K562 (cell line): Measurements from ENCODE around the gene VIPR2. TPM values are rescaled to one million over a fixed set of nuclear protein-coding genes. Genes with fewer than 3 reads are reported as not detected.

Source experiments
- ATAC-seq: fragments of 200-7000 bp; cut with Tn5 transposase; 3 replicates; pipeline ENCODE4 v1.9.1; 2020; ENCODE audit warnings: moderate library complexity
- BruUV-seq: library from RNA; stranded (reverse); fragments of 400-500 nt; replicated peaks from 2 replicates; lab custom pipeline; 2021; lab: Mats Ljungman, UMichigan
- CTCF ChIA-PET: fragments of 300-600 bp; formaldehyde crosslinking; extraction: SDS; loops from one replicate; lab custom pipeline; 2021; ENCODE audit warnings: low intra/inter-chr PET ratio; lab: Yijun Ruan, JAX
- POLR2A ChIA-PET: fragments of 300-600, 350-650 bp; sonication (Branson Sonifier 250); formaldehyde crosslinking; extraction: SDS; loops from one replicate; lab custom pipeline; 2021; ENCODE audit warnings: antibody characterized with exemption, inconsistent platforms; lab: Yijun Ruan, JAX
- DNase-seq, 4 experiments: peaks; one replicate each; pipeline versions ENCODE4 v3.0.0 to v3.0.0-alpha.2; 2011 to 2018; ENCODE audit warnings: low spot score in 3 of 4, mixed read lengths in 3 of 4; ENCODE audit errors: extremely low read depth in 1 of 4
- FAIRE-seq: peaks from 2 replicates; lab custom pipeline; 2011; peaks lifted over from hg19 to GRCh38; lab: Jason Lieb, UNC
- H2AFZ ChIP-seq: 2 replicates; pipeline ENCODE4 v1.6.0; 2011; ENCODE audit warnings: low read depth, low read length, control low read depth, inconsistent platforms
- H3K27ac ChIP-seq: fragments of 200-600 bp; 3 replicates; pipeline ENCODE4 v1.8.0; 2011; ENCODE audit warnings: low read depth, mild to moderate bottlenecking, control low read depth, inconsistent platforms, low read length, moderate library complexity, mixed read lengths; ENCODE audit errors: extremely low read depth
- H3K27me3 ChIP-seq, 2 experiments: fragments of 300-600 bp in 1 of 2; 2 replicates in 1 of 2; 3 replicates in 1 of 2; pipeline versions ENCODE4 v1.6.0 to v1.8.0; 2011; ENCODE audit warnings: inconsistent platforms in 2 of 2, low read length in 2 of 2, mild to moderate bottlenecking in 1 of 2, mixed read lengths in 1 of 2, moderate library complexity in 1 of 2; ENCODE audit not compliant: control insufficient read depth in 2 of 2, insufficient read depth in 2 of 2
- H3K36me3 ChIP-seq: fragments of 300-600 bp; 3 replicates; pipeline ENCODE4 v1.8.0; 2011; ENCODE audit warnings: mild to moderate bottlenecking, low read length, inconsistent platforms; ENCODE audit not compliant: control insufficient read depth, insufficient read depth
- H3K4me1 ChIP-seq, 2 experiments: fragments of 200-600 bp in 1 of 2; replicated peaks in 1 of 2; 2 replicates in 1 of 2; 3 replicates in 1 of 2; pipeline versions ENCODE4 v1.5.1 to v1.8.0; 2011; ENCODE audit warnings: inconsistent platforms in 2 of 2, low read length in 2 of 2, mild to moderate bottlenecking in 1 of 2, mixed read lengths in 1 of 2, moderate library complexity in 1 of 2; ENCODE audit not compliant: control insufficient read depth in 2 of 2, insufficient read depth in 2 of 2
- H3K4me2 ChIP-seq: 2 replicates; pipeline ENCODE4 v1.6.1; 2011; ENCODE audit warnings: low read length, control low read depth, inconsistent platforms, mixed read lengths; ENCODE audit not compliant: insufficient read depth
- H3K4me3 ChIP-seq: fragments of 200-600 bp; sonication (generic), shearing (Covaris generic); 2 replicates; pipeline ENCODE4 v1.5.1; 2016; ENCODE audit warnings: control low read depth, inconsistent platforms
- H3K79me2 ChIP-seq: fragments of 200-600 bp; 3 replicates; pipeline ENCODE4 v1.8.0; 2011; ENCODE audit warnings: low read length, inconsistent platforms; ENCODE audit not compliant: control insufficient read depth, insufficient read depth
- H3K9ac ChIP-seq, 2 experiments: 2 replicates each; pipeline versions ENCODE4 v1.6.0 to v1.6.1; 2011; ENCODE audit warnings: low read depth in 2 of 2, low read length in 2 of 2, control low read depth in 1 of 2, inconsistent platforms in 1 of 2, mild to moderate bottlenecking in 1 of 2, mixed read lengths in 1 of 2; ENCODE audit not compliant: insufficient read depth in 1 of 2
- H3K9me1 ChIP-seq: one replicate; pipeline ENCODE4 v1.6.0; 2011; ENCODE audit warnings: inconsistent platforms, mild to moderate bottlenecking, low read length, moderate library complexity; ENCODE audit not compliant: control insufficient read depth, insufficient read depth
- H3K9me3 ChIP-seq: replicated peaks from 2 replicates; pipeline ENCODE4 v1.5.1; 2011; ENCODE audit warnings: low read depth, low read length, inconsistent platforms; ENCODE audit not compliant: control insufficient read depth, insufficient read depth
- H4K20me1 ChIP-seq: replicated peaks from 2 replicates; pipeline ENCODE4 v1.6.1; 2011; ENCODE audit warnings: low read length, inconsistent platforms, mixed read lengths; ENCODE audit not compliant: control insufficient read depth, insufficient read depth
- BCOR ChIP-seq: fragments of 450-650 bp; IDR thresholded peaks from 2 replicates; pipeline ENCODE4 v1.6.1; 2016
- KDM1A ChIP-seq, 2 experiments: fragments of 450-650 bp; IDR thresholded peaks; 2 replicates each; pipeline ENCODE4 v1.6.1; 2016; ENCODE audit warnings: mild to moderate bottlenecking in 2 of 2
- NFE2 ChIP-seq: IDR thresholded peaks from 2 replicates; pipeline ENCODE4 v1.6.1; 2014; ENCODE audit warnings: antibody characterized with exemption, low read depth
- PHB2 ChIP-seq: fragments of 450-650 bp; IDR thresholded peaks from 2 replicates; pipeline ENCODE4 v1.6.1; 2017; ENCODE audit warnings: low read depth
- POLR2B ChIP-seq: fragments of 450-650 bp; IDR thresholded peaks from 2 replicates; pipeline ENCODE4 v1.6.1; 2018; ENCODE audit warnings: low read depth; ENCODE audit not compliant: partially characterized antibody
- SIN3A ChIP-seq, 2 experiments: fragments of 150-350 bp in 1 of 2; IDR thresholded peaks; 2 replicates each; pipeline ENCODE4 v1.6.1; 2011 to 2016; ENCODE audit warnings: borderline replicate concordance in 2 of 2, low read depth in 2 of 2, low read length in 2 of 2, mild to moderate bottlenecking in 2 of 2, moderate library complexity in 2 of 2; ENCODE audit not compliant: control insufficient read depth in 1 of 2
- SMARCA5 ChIP-seq: fragments of 450-650 bp; IDR thresholded peaks from 2 replicates; pipeline ENCODE4 v1.6.1; 2016
- SRSF1 ChIP-seq: fragments of 200-400 bp; formaldehyde crosslinking; IDR thresholded peaks from 2 replicates; pipeline ENCODE4 v1.6.1; 2017; ENCODE audit warnings: mild to moderate bottlenecking, low read depth, low read length, moderate library complexity
- ZFPM2 ChIP-seq: fragments of 250-450 bp; sonication (Bioruptor Pico); IDR thresholded peaks from 2 replicates; pipeline ENCODE4 v1.5.1; 2022; ENCODE audit warnings: mild to moderate bottlenecking
- ZNF146 ChIP-seq: IDR thresholded peaks from one replicate; pipeline ENCODE4 v1.6.1; 2018; ENCODE audit warnings: missing compliant biosample characterization; ENCODE audit not compliant: unreplicated experiment
- ZNF436 ChIP-seq: fragments of 250-450, 450-650 bp; sonication (Bioruptor Pico); formaldehyde crosslinking; IDR thresholded peaks from 2 replicates; pipeline ENCODE4 v1.7.0; 2020; ENCODE audit warnings: mild to moderate bottlenecking
- ZNF696 ChIP-seq: fragments of 250-450 bp; sonication (Bioruptor Pico); conservative IDR thresholded peaks from 2 replicates; pipeline ENCODE4 v1.4.0; 2020; ENCODE audit warnings: mild to moderate bottlenecking, moderate library complexity
- WGBS: fragments of 100-300 bp; shearing (Covaris generic); methylation state at CpG from one replicate; pipeline ENCODE4 v1.1.6; 2016; ENCODE audit warnings: low coverage, mixed read lengths; ENCODE audit not compliant: insufficient coverage; ENCODE audit errors: missing lambda C conversion rate; 5-methylcytosine and 5-hydroxymethylcytosine counted together
- in situ Hi-C: fragments of 300-500 bp; cut with MboI; formaldehyde crosslinking; loops from 4 replicates; pipeline ENCODE4 v1.15.0; 2018; ENCODE audit warnings: inconsistent platforms, mixed read lengths
- intact Hi-C: fragments of 100-400 bp; cut with micrococcal nuclease; formaldehyde crosslinking; loops from 2 replicates; pipeline ENCODE4 v1.14.2; 2022
- polyA plus RNA-seq, 8 experiments: library from polyadenylated mRNA; depleted of rRNA in 4 of 8; stranded (reverse) in 5 of 8; unstranded in 3 of 8; fragments of >200 nt; fragmentation: Nextera tagmentation in 2 of 8; fragmentation: Illumina TruSeq in 1 of 8; extraction: Ambion mirVana in 2 of 8; extraction: Trizol in 1 of 8; gene quantifications; 2 replicates each; pipeline versions ENCODE4 v1.2.1 to v1.2.3, GENCODE V29; 2011 to 2014; ENCODE audit warnings: inconsistent platforms in 1 of 8, missing spikeins in 1 of 8
- total RNA-seq, 7 experiments: library from RNA; depleted of rRNA in 6 of 7; stranded (reverse); fragments of >200 nt in 6 of 7; fragmentation: Illumina TruSeq in 2 of 7; extraction: Trizol in 2 of 7; gene quantifications; 2 replicates each; pipeline versions ENCODE4 v1.2.1 to v1.2.3, GENCODE V29; 2011 to 2021; ENCODE audit warnings: low replicate concordance in 1 of 7
- TF ChIP-seq, protein P1 (sequence below): sonication (generic); formaldehyde crosslinking; IDR thresholded peaks from 2 replicates; pipeline ENCODE4 v1.8.1; 2023; ENCODE audit warnings: missing genetic modification reagents, mild to moderate bottlenecking, borderline replicate concordance

Gene VIPR2
- total and polyA plus RNA-seq, 9 of the 15 experiments (the other 6 are each of a cell fraction or from before 2014, with no cell fraction given) = 0.04 TPM; not detected in 8

- H3K9me1 ChIP-seq = no peaks in the 10 kb centered on the region
- no peak overlapping the region for H3K9ac ChIP-seq
- no peaks in the 10 kb centered on the region for H4K20me1 ChIP-seq
- no TSS peak for BruUV-seq
- H3K4me1 ChIP-seq = peaks cover 0 to 29% of the 10 kb centered on the region in 2 experiments; a peak in 2 of 5 replicates
- 5% methylated on average over 6 of the region's 6 CpGs for WGBS
- no peak overlapping the region for H2AFZ ChIP-seq
- ChIA-PET POLR2A (interaction anchor here (0.6 kb wide), 1 partner anchor 18 kb away, joined by 3 read pairs; no protein-coding TSS in a partner anchor), CTCF (no interaction called here)
- intact Hi-C loops = no loop called here
- peaks cover 4% of the 10 kb centered on the region for H3K9me3 ChIP-seq
- no peak for ATAC-seq
- H3K4me2 ChIP-seq = no peak overlapping the region
- H3K4me3 ChIP-seq = no peak overlapping the region
- in situ Hi-C loops = no loop called here
- no peak overlapping the region for H3K27ac ChIP-seq
- FAIRE-seq = no peak
- no peaks in the 10 kb centered on the region for H3K36me3 ChIP-seq
- H3K27me3 ChIP-seq = peaks cover 68 to 81% of the 10 kb centered on the region in 2 experiments
- TF ChIP-seq ZNF146 (CRISPR knock-in tag) (peak; percentile 97), NFE2 (no peak), BCOR (peak; percentile 39; the same call in 1 of the 2 replicates), KDM1A (IDR thresholded peaks at IDR 0.05) (peak in 1 of 2 experiments; percentile 57; a peak in 2 of 4 replicates), SMARCA5 (0 out of 2 replicates have a peak, but pooled peaks have one; percentile 20)
- TF ChIP-seq, all 486 proteins: peak for 4
- no peak for DNase-seq
- H3K79me2 ChIP-seq = no peaks in the 10 kb centered on the region
Observed at GRCh38 chr7:158994687-158995086, 150.0 kb downstream of the VIPR2 start.

- no peak for TF ChIP-seq ZNF696
- TF ChIP-seq SRSF1 = no peak
- TF ChIP-seq POLR2B = no peak
- no peak for TF ChIP-seq PHB2
- TF ChIP-seq ZFPM2 (CRISPR knock-in tag) = no peak
- TF ChIP-seq, protein P1, sequence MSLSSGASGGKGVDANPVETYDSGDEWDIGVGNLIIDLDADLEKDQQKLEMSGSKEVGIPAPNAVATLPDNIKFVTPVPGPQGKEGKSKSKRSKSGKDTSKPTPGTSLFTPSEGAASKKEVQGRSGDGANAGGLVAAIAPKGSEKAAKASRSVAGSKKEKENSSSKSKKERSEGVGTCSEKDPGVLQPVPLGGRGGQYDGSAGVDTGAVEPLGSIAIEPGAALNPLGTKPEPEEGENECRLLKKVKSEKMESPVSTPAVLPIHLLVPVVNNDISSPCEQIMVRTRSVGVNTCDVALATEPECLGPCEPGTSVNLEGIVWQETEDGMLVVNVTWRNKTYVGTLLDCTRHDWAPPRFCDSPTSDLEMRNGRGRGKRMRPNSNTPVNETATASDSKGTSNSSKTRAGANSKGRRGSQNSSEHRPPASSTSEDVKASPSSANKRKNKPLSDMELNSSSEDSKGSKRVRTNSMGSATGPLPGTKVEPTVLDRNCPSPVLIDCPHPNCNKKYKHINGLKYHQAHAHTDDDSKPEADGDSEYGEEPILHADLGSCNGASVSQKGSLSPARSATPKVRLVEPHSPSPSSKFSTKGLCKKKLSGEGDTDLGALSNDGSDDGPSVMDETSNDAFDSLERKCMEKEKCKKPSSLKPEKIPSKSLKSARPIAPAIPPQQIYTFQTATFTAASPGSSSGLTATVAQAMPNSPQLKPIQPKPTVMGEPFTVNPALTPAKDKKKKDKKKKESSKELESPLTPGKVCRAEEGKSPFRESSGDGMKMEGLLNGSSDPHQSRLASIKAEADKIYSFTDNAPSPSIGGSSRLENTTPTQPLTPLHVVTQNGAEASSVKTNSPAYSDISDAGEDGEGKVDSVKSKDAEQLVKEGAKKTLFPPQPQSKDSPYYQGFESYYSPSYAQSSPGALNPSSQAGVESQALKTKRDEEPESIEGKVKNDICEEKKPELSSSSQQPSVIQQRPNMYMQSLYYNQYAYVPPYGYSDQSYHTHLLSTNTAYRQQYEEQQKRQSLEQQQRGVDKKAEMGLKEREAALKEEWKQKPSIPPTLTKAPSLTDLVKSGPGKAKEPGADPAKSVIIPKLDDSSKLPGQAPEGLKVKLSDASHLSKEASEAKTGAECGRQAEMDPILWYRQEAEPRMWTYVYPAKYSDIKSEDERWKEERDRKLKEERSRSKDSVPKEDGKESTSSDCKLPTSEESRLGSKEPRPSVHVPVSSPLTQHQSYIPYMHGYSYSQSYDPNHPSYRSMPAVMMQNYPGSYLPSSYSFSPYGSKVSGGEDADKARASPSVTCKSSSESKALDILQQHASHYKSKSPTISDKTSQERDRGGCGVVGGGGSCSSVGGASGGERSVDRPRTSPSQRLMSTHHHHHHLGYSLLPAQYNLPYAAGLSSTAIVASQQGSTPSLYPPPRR (CRISPR knock-in tag) = no peak
- no peak for TF ChIP-seq ZNF436 (CRISPR knock-in tag)
- no peak for TF ChIP-seq SIN3A (IDR thresholded peaks at IDR 0.05; ENCODE audit: borderline replicate concordance in 2 of 2, control insufficient read depth in 1 of 2, low read depth in 2 of 2, low read length in 2 of 2)
- no peaks in the 10 kb centered on the region for H3K36me3 ChIP-seq
- WGBS = 6% methylated on average over 12 of the region's 12 CpGs
- in situ Hi-C loops (no loop called here), intact Hi-C loops (no loop called here)
- no peaks in the 10 kb centered on the region for H3K79me2 ChIP-seq
- no peak overlapping the region for H3K27ac ChIP-seq
- no peaks in the 10 kb centered on the region for H3K9me1 ChIP-seq
- ATAC-seq = no peak
- no peak overlapping the region for H3K9ac ChIP-seq
- no peak overlapping the region for H2AFZ ChIP-seq
- BruUV-seq = no TSS peak
- no peaks in the 10 kb centered on the region for H4K20me1 ChIP-seq
- no peak for DNase-seq
- ChIA-PET POLR2A (interaction anchor here (0.9 kb wide), 1 partner anchor 16 kb away, joined by 3 read pairs; no protein-coding TSS in a partner anchor), CTCF (no interaction called here)
- H3K27me3 ChIP-seq = peaks cover 72 to 81% of the 10 kb centered on the region in 2 experiments
- no peak overlapping the region for H3K4me2 ChIP-seq
- peaks cover 4% of the 10 kb centered on the region for H3K9me3 ChIP-seq
- no peak for FAIRE-seq
- no peak overlapping the region for H3K4me3 ChIP-seq
- H3K4me1 ChIP-seq = peaks cover 0 to 24% of the 10 kb centered on the region in 2 experiments; a peak in 1 of 5 replicates
Observed at GRCh38 chr7:158993591-158993990, 151.1 kb downstream of the VIPR2 start.
